ENCODE results near the gene AADAT. TPM values are rescaled to one million over a fixed set of nuclear protein-coding genes. Genes with fewer than 3 reads are reported as not detected.

Gene AADAT
- total and polyA plus RNA-seq, 2 of the 4 experiments (the other 2 are of a cell fraction): 4.7 to 6.9 TPM

DNA sequence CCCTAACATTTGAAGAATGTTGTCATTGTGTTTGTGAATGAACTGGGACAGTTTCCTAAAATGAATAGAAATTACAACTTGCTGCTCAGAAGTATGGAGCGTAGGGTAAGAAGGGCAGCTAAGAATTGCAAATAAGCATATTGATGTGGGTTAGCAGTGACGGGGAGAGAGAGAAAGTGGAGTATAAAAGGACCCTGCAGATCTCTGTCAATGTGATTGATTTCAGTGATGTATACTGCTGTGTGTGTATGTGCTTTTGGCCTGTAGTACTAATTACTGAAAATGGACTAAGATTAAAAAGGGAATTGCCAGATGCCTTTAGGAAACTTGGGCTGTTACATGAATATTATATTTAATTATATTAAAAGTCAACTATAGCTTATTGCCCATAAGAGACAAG, 55.8 kb downstream of the AADAT start:
- in situ Hi-C loops (cut with MboI; ENCODE audit: low sequenced_read_pairs): no loop called here
- no peaks in the 10 kb centered on the region for H4K20me1 ChIP-seq (ENCODE audit: insufficient read depth, low read length)
- no peaks in the 10 kb centered on the region for H3K79me1 ChIP-seq (ENCODE audit: low read depth in 1 of 2, low read length in 2 of 2)
- no peaks in the 10 kb centered on the region for H3K36me3 ChIP-seq (ENCODE audit: control insufficient read depth, insufficient read depth, low read length)
- no peak overlapping the region for H3K4me2 ChIP-seq (ENCODE audit: low read depth, low read length)
- no peak overlapping the region for H2BK20ac ChIP-seq (ENCODE audit: low read depth, low read length)
- H4K8ac ChIP-seq (ENCODE audit: low read depth in 2 of 2, low read length in 2 of 2): no peak overlapping the region
- 60% methylated on average over 1 of the region's 2 CpGs; no CpG with 5 or more reads in 1 of the 2 experiments for WGBS, 2 experiments (ENCODE audit: extremely low coverage in 2 of 2, insufficient read length in 1 of 2)
- no peak overlapping the region for H4K5ac ChIP-seq (ENCODE audit: low read depth, low read length)
- no peak overlapping the region for H4K91ac ChIP-seq (ENCODE audit: insufficient read depth, low read depth, low read length)
- H2AK9ac ChIP-seq (replicated peaks; ENCODE audit: low read depth, low read length, poor library complexity): no peak overlapping the region
- H3K56ac ChIP-seq (ENCODE audit: extremely low read depth, insufficient read depth, low read length): no peak overlapping the region
- H2AFZ ChIP-seq (replicated peaks; ENCODE audit: low read length, poor library complexity): no peak overlapping the region
- H2BK15ac ChIP-seq (ENCODE audit: low read depth, low read length): no peak overlapping the region
- H3K27ac ChIP-seq (ENCODE audit: insufficient read depth, low read length): no peak overlapping the region
- H3K4me3 ChIP-seq (ENCODE audit: insufficient read depth, low read depth, low read length): no peak overlapping the region
- no peak overlapping the region for H2BK120ac ChIP-seq (ENCODE audit: low read depth, low read length)
- no peak overlapping the region for H3K23ac ChIP-seq (ENCODE audit: low read depth, low read length)
- H3K9ac ChIP-seq (ENCODE audit: low read depth, low read length): no peak overlapping the region
- H3K18ac ChIP-seq (ENCODE audit: low read depth, low read length): no peak overlapping the region
- no peak for ATAC-seq (ENCODE audit: low read depth)
- H3K9me1 ChIP-seq (ENCODE audit: insufficient read depth, low read length): no peaks in the 10 kb centered on the region
- BruUV-seq (replicated peaks): no TSS peak
- no peak overlapping the region for H2AK5ac ChIP-seq (ENCODE audit: low read depth, low read length)
- POLR2A ChIA-PET (ENCODE audit: unreplicated experiment): no interaction called here
- TF ChIP-seq MAFK (IDR thresholded peaks at IDR 0.05; ENCODE audit: low read depth, low read length) (no peak), RFX5 (IDR thresholded peaks at IDR 0.05; ENCODE audit: low read depth, low read length) (no peak)
- no peak overlapping the region for H3K14ac ChIP-seq (replicated peaks; ENCODE audit: low read depth, low read length)
- CTCF ChIA-PET: no interaction called here
- no peak for DNase-seq
- intact Hi-C loops (cut with micrococcal nuclease): no loop called here
- dilution Hi-C loops (cut with HindIII; ENCODE audit: low sequenced_read_pairs, unreplicated experiment): no loop called here
- no peaks in the 10 kb centered on the region for H3K4me1 ChIP-seq (ENCODE audit: control insufficient read depth, insufficient read depth, low read length)
- no peaks in the 10 kb centered on the region for H3K9me3 ChIP-seq (ENCODE audit: control insufficient read depth, insufficient read depth, low read length)
- no peak overlapping the region for H3K4ac ChIP-seq (ENCODE audit: low read depth, low read length)
- no peak overlapping the region for H2BK5ac ChIP-seq (ENCODE audit: low read depth, low read length, poor library complexity, severe bottlenecking)
- peaks cover 10% of the 10 kb centered on the region for H3K27me3 ChIP-seq (ENCODE audit: control insufficient read depth, insufficient read depth, low read length)

All from IMR-90 (cell line).